ENCODE data around the gene PRKCB.
"Not testable (repeated sequence)": the region's sequence is repeated elsewhere in the genome, so short reads cannot be mapped to it uniquely, and the experiment has no call there.

Gene PRKCB

GRCh38 chr16:24013864-24014645, 178.3 kb downstream of the PRKCB start:
- no peak for TF ChIP-seq CTCF (IDR thresholded peaks at IDR 0.05; ENCODE audit: control insufficient read depth, extremely low read depth, insufficient read depth)
- no peak for DNase-seq (ENCODE audit: low read depth)
- no peak overlapping the region for H3K4me3 ChIP-seq (ENCODE audit: low read depth, low read length)

- DNase-seq (ENCODE audit: low read depth); H3K4me3 ChIP-seq (ENCODE audit: low read depth, low read length): not testable (repeated sequence)
Measured at GRCh38 chr16:24014955-24015354, 179.2 kb downstream of the PRKCB start.

GRCh38 chr16:24015923-24016322, 180.1 kb downstream of the PRKCB start:
- no peak overlapping the region for H3K4me3 ChIP-seq (ENCODE audit: low read depth, low read length)
- no peak for TF ChIP-seq CTCF (IDR thresholded peaks at IDR 0.05; ENCODE audit: control insufficient read depth, extremely low read depth, insufficient read depth)
- no peak for DNase-seq (ENCODE audit: low read depth)

- no peak overlapping the region for H3K4me3 ChIP-seq (ENCODE audit: low read depth, low read length)
- no peak for TF ChIP-seq CTCF (IDR thresholded peaks at IDR 0.05; ENCODE audit: control insufficient read depth, extremely low read depth, insufficient read depth)
- no peak for DNase-seq (ENCODE audit: low read depth)
Measured at GRCh38 chr16:24018485-24018884, 182.7 kb downstream of the PRKCB start.

GRCh38 chr16:24022797-24023196, 187.0 kb downstream of the PRKCB start:
- TF ChIP-seq CTCF (IDR thresholded peaks at IDR 0.05; ENCODE audit: control insufficient read depth, extremely low read depth, insufficient read depth): no peak

GRCh38 chr16:24023621-24024020, 187.8 kb downstream of the PRKCB start:
- H3K4me3 ChIP-seq (ENCODE audit: low read depth, low read length): no peak overlapping the region
- DNase-seq (ENCODE audit: low read depth): no peak
- no peak for TF ChIP-seq CTCF (IDR thresholded peaks at IDR 0.05; ENCODE audit: control insufficient read depth, extremely low read depth, insufficient read depth)

More at GRCh38 chr16:24022797-24023196, 187.0 kb downstream of the PRKCB start:
- DNase-seq (ENCODE audit: low read depth): no peak
- no peak overlapping the region for H3K4me3 ChIP-seq (ENCODE audit: low read depth, low read length)

GRCh38 chr16:24024971-24025370, 189.2 kb downstream of the PRKCB start:
- TF ChIP-seq CTCF (IDR thresholded peaks at IDR 0.05; ENCODE audit: control insufficient read depth, extremely low read depth, insufficient read depth): no peak
- no peak overlapping the region for H3K4me3 ChIP-seq (ENCODE audit: low read depth, low read length)
- no peak for DNase-seq (ENCODE audit: low read depth)

All from LNCaP clone FGC (cell line).